ENCODE results near the gene DCAKD.

DNA sequence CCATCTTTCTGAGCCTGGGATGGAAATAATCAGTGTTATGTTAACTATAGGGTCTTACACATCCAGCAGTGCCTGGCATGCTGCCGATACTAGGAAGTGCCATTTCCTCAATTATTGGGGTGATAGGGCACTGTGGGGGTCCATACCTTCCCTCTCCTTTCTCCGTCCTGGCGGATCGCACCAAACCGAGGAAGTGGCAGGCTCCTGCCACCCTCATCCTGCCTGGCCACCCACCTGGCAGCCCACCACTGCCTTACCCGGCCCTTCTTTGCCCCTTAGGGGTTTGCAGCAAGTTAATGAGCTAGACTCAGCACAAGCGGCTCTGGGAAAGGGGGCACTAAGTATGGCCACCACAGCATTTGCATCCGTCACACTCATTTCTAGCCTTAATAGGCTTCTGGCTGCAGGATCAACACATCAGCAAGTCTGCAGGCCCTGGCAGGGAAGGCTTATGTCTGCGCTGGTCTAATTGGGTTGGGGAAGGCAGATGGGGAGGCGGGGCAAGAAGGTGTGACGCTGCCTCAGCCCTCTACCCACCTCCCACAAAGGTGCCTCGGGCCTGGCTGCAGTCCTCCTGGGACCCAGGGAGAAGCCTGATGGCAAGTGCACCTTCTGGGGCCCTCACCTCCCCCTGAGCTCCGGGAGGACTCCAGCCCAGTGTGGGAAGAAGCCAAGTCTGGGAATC, 28.6 kb downstream of the DCAKD start:
- TF ChIP-seq, protein P1, sequence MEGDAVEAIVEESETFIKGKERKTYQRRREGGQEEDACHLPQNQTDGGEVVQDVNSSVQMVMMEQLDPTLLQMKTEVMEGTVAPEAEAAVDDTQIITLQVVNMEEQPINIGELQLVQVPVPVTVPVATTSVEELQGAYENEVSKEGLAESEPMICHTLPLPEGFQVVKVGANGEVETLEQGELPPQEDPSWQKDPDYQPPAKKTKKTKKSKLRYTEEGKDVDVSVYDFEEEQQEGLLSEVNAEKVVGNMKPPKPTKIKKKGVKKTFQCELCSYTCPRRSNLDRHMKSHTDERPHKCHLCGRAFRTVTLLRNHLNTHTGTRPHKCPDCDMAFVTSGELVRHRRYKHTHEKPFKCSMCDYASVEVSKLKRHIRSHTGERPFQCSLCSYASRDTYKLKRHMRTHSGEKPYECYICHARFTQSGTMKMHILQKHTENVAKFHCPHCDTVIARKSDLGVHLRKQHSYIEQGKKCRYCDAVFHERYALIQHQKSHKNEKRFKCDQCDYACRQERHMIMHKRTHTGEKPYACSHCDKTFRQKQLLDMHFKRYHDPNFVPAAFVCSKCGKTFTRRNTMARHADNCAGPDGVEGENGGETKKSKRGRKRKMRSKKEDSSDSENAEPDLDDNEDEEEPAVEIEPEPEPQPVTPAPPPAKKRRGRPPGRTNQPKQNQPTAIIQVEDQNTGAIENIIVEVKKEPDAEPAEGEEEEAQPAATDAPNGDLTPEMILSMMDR (IDR thresholded peaks at IDR 0.05 in 4 of 5, conservative IDR thresholded peaks at IDR 0.05 in 1 of 5), result no peak
- no peak for TF ChIP-seq POLR2A (IDR thresholded peaks at IDR 0.05)
